SK-N-SH (cell line): ENCODE data around the gene ARHGAP26. TPM values are rescaled to one million over a fixed set of nuclear protein-coding genes. Genes with fewer than 3 reads are reported as not detected.

Experiments used
- CTCF ChIA-PET: fragments of 300-600, 350-600 bp; formaldehyde crosslinking; extraction: SDS; loops from one replicate; lab custom pipeline; 2021; lab: Yijun Ruan, JAX
- POLR2A ChIA-PET: fragments of 350-600 bp; sonication (Branson Sonifier 250); formaldehyde crosslinking; extraction: SDS; loops from one replicate; lab custom pipeline; 2020; ENCODE audit warnings: antibody characterized with exemption, inconsistent platforms; lab: Yijun Ruan, JAX
- DNase-seq: peaks from one replicate; pipeline ENCODE4 v3.0.0; 2012
- H2AFZ ChIP-seq: fragments of 200-600 bp; sonication (generic); 2 replicates; pipeline ENCODE4 v1.8.1; 2016; ENCODE audit warnings: antibody characterized with exemption, mild to moderate bottlenecking, low read depth
- H3F3A ChIP-seq: fragments of 200-600 bp; sonication (generic); replicated peaks from 2 replicates; pipeline ENCODE3; 2016; ENCODE audit warnings: antibody characterized with exemption, mild to moderate bottlenecking; ENCODE audit not compliant: insufficient read depth
- H3K27ac ChIP-seq, 2 experiments: fragments of 200-500 bp in 1 of 2; fragments of 200-600 bp in 1 of 2; sonication (Bioruptor generic) in 1 of 2; sonication (generic), shearing (Covaris generic) in 1 of 2; 2 replicates each; pipeline versions ENCODE4 v1.5.1 to v1.6.1; 2014 to 2016; ENCODE audit warnings: low read depth in 2 of 2, inconsistent platforms in 1 of 2, low read length in 1 of 2, mild to moderate bottlenecking in 1 of 2, mixed read lengths in 1 of 2
- H3K27me3 ChIP-seq: fragments of 200-600 bp; sonication (generic), shearing (Covaris generic); 2 replicates; pipeline ENCODE4 v1.6.1; 2016; ENCODE audit warnings: mixed run types; ENCODE audit not compliant: insufficient read depth
- H3K36me3 ChIP-seq, 2 experiments: fragments of 200-500 bp in 1 of 2; fragments of 200-600 bp in 1 of 2; sonication (Bioruptor generic) in 1 of 2; sonication (generic) in 1 of 2; replicated peaks in 1 of 2; 2 replicates each; pipeline versions ENCODE3 to v1.5.1; 2014 to 2016; ENCODE audit warnings: low read length in 1 of 2, mild to moderate bottlenecking in 1 of 2; ENCODE audit not compliant: insufficient read depth in 2 of 2, control insufficient read depth in 1 of 2
- H3K4me1 ChIP-seq, 2 experiments: fragments of 200-500 bp in 1 of 2; fragments of 200-600 bp in 1 of 2; sonication (Bioruptor generic) in 1 of 2; sonication (generic), shearing (Covaris generic) in 1 of 2; 2 replicates each; pipeline versions ENCODE4 v1.5.1 to v1.6.1; 2014 to 2016; ENCODE audit warnings: low read depth in 1 of 2, low read length in 1 of 2, mixed run types in 1 of 2; ENCODE audit not compliant: insufficient read depth in 2 of 2, control insufficient read depth in 1 of 2
- H3K4me2 ChIP-seq: fragments of 200-600 bp; sonication (generic), shearing (Covaris generic); 2 replicates; pipeline ENCODE4 v1.6.1; 2017; ENCODE audit warnings: mixed run types
- H3K4me3 ChIP-seq, 2 experiments: fragments of 200-500 bp in 1 of 2; fragments of 200-600 bp in 1 of 2; sonication (Bioruptor generic) in 1 of 2; sonication (generic), shearing (Covaris generic) in 1 of 2; 2 replicates each; pipeline versions ENCODE4 v1.5.1 to v1.8.1; 2014 to 2016; ENCODE audit warnings: low read depth in 2 of 2, inconsistent platforms in 1 of 2, low read length in 1 of 2, mild to moderate bottlenecking in 1 of 2, mixed read lengths in 1 of 2, moderate library complexity in 1 of 2
- H3K79me2 ChIP-seq: fragments of 200-600 bp; sonication (generic); 2 replicates; pipeline ENCODE4 v1.8.1; 2017; ENCODE audit warnings: mild to moderate bottlenecking; ENCODE audit not compliant: insufficient read depth
- H3K9ac ChIP-seq: fragments of 200-600 bp; sonication (generic); 2 replicates; pipeline ENCODE4 v1.6.1; 2017; ENCODE audit warnings: mixed run types
- H3K9me2 ChIP-seq: fragments of 200-600 bp; sonication (generic); 2 replicates; pipeline ENCODE4 v1.6.1; 2017; ENCODE audit warnings: mixed run types
- H3K9me3 ChIP-seq: fragments of 200-600 bp; sonication (generic); 2 replicates; pipeline ENCODE4 v1.6.1; 2017; ENCODE audit warnings: mixed run types, mild to moderate bottlenecking, moderate library complexity
- H4K20me1 ChIP-seq: fragments of 200-600 bp; sonication (generic); 2 replicates; pipeline ENCODE4 v1.6.1; 2017; ENCODE audit warnings: mild to moderate bottlenecking, mixed run types; ENCODE audit not compliant: insufficient read depth
- ELF1 ChIP-seq: IDR thresholded peaks from 2 replicates; pipeline ENCODE4 v1.4.0; 2012
- EP300 ChIP-seq, 2 experiments: IDR thresholded peaks; 2 replicates each; pipeline versions ENCODE4 v1.4.0 to v1.6.1; 2012; ENCODE audit warnings: borderline replicate concordance in 1 of 2, low read depth in 1 of 2, low read length in 1 of 2
- EZH2phosphoT487 ChIP-seq: fragments of 200-600 bp; sonication (generic); IDR thresholded peaks from 2 replicates; pipeline ENCODE4 v1.6.1; 2017; ENCODE audit warnings: low read depth, mixed run types, mild to moderate bottlenecking, antibody characterized with exemption, moderate library complexity, borderline replicate concordance
- FOSL2 ChIP-seq: IDR thresholded peaks from 2 replicates; pipeline ENCODE4 v1.4.0; 2012; ENCODE audit warnings: low read depth, mild to moderate bottlenecking, moderate library complexity, borderline replicate concordance
- FOXJ3 ChIP-seq: sonication (generic); formaldehyde crosslinking; IDR thresholded peaks from 2 replicates; pipeline ENCODE4 v1.5.1; 2020; ENCODE audit warnings: mild to moderate bottlenecking, missing genetic modification reagents
- FOXM1 ChIP-seq: IDR thresholded peaks from 2 replicates; pipeline ENCODE4 v1.4.0; 2012; ENCODE audit warnings: low read depth, mild to moderate bottlenecking
- GABPA ChIP-seq: IDR thresholded peaks from 2 replicates; pipeline ENCODE4 v1.4.0; 2012; ENCODE audit warnings: low read depth, mild to moderate bottlenecking
- GATA2 ChIP-seq: sonication (generic); formaldehyde crosslinking; IDR thresholded peaks from 2 replicates; pipeline ENCODE4 v1.5.0; 2020; ENCODE audit warnings: mild to moderate bottlenecking, missing genetic modification reagents
- NFIC ChIP-seq: IDR thresholded peaks from 2 replicates; pipeline ENCODE4 v1.4.0; 2012; ENCODE audit warnings: borderline replicate concordance
- POLR2AphosphoS5 ChIP-seq: IDR thresholded peaks from 2 replicates; pipeline ENCODE4 v1.6.1; 2012; ENCODE audit warnings: low read depth, low read length
- RAD21 ChIP-seq: IDR thresholded peaks from 2 replicates; pipeline ENCODE4 v1.6.1; 2012; ENCODE audit warnings: mild to moderate bottlenecking, low read length
- RCOR1 ChIP-seq: fragments of 150-350 bp; IDR thresholded peaks from 2 replicates; pipeline ENCODE4 v1.6.1; 2017; ENCODE audit warnings: antibody characterized with exemption, low read length
- RFX5 ChIP-seq: IDR thresholded peaks from 2 replicates; pipeline ENCODE4 v1.6.1; 2012; ENCODE audit warnings: mild to moderate bottlenecking, improper control_type of control experiment, low read length
- SMC3 ChIP-seq: IDR thresholded peaks from 2 replicates; pipeline ENCODE4 v1.6.1; 2012; ENCODE audit warnings: low read depth, low read length, improper control_type of control experiment
- WGBS: methylation state at CpG from one replicate; pipeline ENCODE4 v1.1.6; 2017; ENCODE audit warnings: low lambda C conversion rate; 5-methylcytosine and 5-hydroxymethylcytosine counted together
- polyA plus RNA-seq, 3 experiments: library from polyadenylated mRNA; depleted of rRNA; stranded (reverse); fragments of >200 nt; gene quantifications; 2 replicates each; pipeline ENCODE4 v1.2.3, GENCODE V29; 2012
- TF ChIP-seq, protein P1 (sequence below): fragments of 200-600 bp; sonication (generic); IDR thresholded peaks from 2 replicates; pipeline ENCODE4 v1.6.1; 2017; ENCODE audit warnings: antibody characterized with exemption, mild to moderate bottlenecking, moderate library complexity
- TF ChIP-seq, protein P2 (sequence below): IDR thresholded peaks from 2 replicates; pipeline ENCODE4 v1.4.0; 2012; ENCODE audit warnings: low read depth, borderline replicate concordance
- TF ChIP-seq, protein P3 (sequence below): IDR thresholded peaks from 2 replicates; pipeline ENCODE4; 2012
- TF ChIP-seq, protein P4 (sequence below): IDR thresholded peaks from 2 replicates; pipeline ENCODE4 v1.6.1; 2012; ENCODE audit warnings: mild to moderate bottlenecking, low read depth, low read length, moderate library complexity

Gene ARHGAP26
- polyA plus RNA-seq, 1 of the 3 experiments (the other 2 are of a cell fraction): 6.1 TPM

DNA sequence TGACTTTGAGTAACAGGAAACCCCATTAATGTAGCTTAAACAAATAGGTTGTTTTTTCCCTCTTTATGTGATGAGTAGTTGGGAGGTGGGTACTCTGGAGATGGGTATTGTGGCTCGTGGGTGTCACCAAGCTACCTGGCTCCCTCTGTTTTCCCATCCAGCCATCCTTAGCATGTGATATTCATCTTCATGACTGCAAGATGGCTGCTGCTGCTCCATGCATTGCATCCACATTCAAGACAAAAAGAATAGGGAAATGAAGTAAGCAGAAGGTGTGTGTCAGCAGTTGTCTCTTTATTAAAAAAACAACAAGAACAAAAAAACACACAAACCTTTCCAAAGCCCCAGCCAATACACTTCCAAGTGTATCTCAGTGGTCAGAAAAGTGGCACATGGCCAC, 6.5 kb upstream of the ARHGAP26 start:
- no peaks in the 10 kb centered on the region for H3K4me1 ChIP-seq
- H3K9me3 ChIP-seq: no peaks in the 10 kb centered on the region
- H4K20me1 ChIP-seq: no peaks in the 10 kb centered on the region
- H3K9ac ChIP-seq: no peak overlapping the region
- H3K36me3 ChIP-seq: no peaks in the 10 kb centered on the region
- CTCF ChIA-PET: interaction anchor here (0.7 to 2.3 kb wide), 6 partner anchors 10 to 117 kb away, joined by 3 to 5 read pairs (median 4); no protein-coding TSS in a partner anchor
- TF ChIP-seq NFIC (no peak), GABPA (no peak), EZH2phosphoT487 (no peak), EP300 (IDR thresholded peaks at IDR 0.05; ENCODE audit: borderline replicate concordance in 1 of 2, low read depth in 1 of 2, low read length in 1 of 2) (no peak), ELF1 (no peak), SMC3 (no peak), FOXM1 (no peak), FOSL2 (no peak), POLR2AphosphoS5 (no peak), RCOR1 (no peak)
- TF ChIP-seq, protein P1, sequence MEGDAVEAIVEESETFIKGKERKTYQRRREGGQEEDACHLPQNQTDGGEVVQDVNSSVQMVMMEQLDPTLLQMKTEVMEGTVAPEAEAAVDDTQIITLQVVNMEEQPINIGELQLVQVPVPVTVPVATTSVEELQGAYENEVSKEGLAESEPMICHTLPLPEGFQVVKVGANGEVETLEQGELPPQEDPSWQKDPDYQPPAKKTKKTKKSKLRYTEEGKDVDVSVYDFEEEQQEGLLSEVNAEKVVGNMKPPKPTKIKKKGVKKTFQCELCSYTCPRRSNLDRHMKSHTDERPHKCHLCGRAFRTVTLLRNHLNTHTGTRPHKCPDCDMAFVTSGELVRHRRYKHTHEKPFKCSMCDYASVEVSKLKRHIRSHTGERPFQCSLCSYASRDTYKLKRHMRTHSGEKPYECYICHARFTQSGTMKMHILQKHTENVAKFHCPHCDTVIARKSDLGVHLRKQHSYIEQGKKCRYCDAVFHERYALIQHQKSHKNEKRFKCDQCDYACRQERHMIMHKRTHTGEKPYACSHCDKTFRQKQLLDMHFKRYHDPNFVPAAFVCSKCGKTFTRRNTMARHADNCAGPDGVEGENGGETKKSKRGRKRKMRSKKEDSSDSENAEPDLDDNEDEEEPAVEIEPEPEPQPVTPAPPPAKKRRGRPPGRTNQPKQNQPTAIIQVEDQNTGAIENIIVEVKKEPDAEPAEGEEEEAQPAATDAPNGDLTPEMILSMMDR: no peak
- TF ChIP-seq, protein P2, sequence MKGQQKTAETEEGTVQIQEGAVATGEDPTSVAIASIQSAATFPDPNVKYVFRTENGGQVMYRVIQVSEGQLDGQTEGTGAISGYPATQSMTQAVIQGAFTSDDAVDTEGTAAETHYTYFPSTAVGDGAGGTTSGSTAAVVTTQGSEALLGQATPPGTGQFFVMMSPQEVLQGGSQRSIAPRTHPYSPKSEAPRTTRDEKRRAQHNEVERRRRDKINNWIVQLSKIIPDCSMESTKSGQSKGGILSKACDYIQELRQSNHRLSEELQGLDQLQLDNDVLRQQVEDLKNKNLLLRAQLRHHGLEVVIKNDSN: no peak
- TF ChIP-seq, protein P3, sequence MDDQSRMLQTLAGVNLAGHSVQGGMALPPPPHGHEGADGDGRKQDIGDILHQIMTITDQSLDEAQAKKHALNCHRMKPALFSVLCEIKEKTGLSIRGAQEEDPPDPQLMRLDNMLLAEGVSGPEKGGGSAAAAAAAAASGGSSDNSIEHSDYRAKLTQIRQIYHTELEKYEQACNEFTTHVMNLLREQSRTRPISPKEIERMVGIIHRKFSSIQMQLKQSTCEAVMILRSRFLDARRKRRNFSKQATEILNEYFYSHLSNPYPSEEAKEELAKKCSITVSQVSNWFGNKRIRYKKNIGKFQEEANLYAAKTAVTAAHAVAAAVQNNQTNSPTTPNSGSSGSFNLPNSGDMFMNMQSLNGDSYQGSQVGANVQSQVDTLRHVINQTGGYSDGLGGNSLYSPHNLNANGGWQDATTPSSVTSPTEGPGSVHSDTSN: no peak
- TF ChIP-seq, all 33 proteins: peak for 0
- H3K27ac ChIP-seq: no peak overlapping the region
- no peak overlapping the region for H3K4me3 ChIP-seq
- POLR2A ChIA-PET: no interaction called here
- no peak overlapping the region for H3K4me2 ChIP-seq
- no peak for DNase-seq
- H3K27me3 ChIP-seq: no peaks in the 10 kb centered on the region
- H3K79me2 ChIP-seq: no peaks in the 10 kb centered on the region
- no peaks in the 10 kb centered on the region for H3K9me2 ChIP-seq
- no peaks in the 10 kb centered on the region for H3F3A ChIP-seq
- WGBS: 35% methylated on average over 1 of the region's 1 CpG
- H2AFZ ChIP-seq: no peak overlapping the region

DNA sequence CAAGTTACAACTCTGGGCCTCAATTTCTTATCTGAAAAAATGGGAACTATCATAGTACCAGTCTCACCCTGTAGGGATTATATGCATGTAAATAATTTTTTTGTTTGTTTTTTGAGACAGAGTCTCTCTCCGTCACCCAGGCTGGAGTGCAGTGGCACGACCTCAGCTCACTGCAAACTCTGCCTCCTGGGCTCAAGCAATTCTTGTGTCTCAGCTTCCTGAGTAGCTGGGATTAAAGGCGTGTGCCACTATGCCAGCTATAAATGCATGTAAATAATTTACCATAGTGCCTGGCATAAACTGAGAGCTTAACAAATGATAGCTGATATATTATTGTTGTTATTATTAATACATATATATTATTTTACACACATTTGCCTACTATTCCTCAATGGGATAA, 3.0 kb upstream of the ARHGAP26 start:
- H2AFZ ChIP-seq: no peak overlapping the region
- DNase-seq: no peak
- no peaks in the 10 kb centered on the region for H3K27me3 ChIP-seq
- 87% methylated on average over 3 of the region's 3 CpGs for WGBS
- no peak overlapping the region for H3K27ac ChIP-seq
- no peaks in the 10 kb centered on the region for H3K79me2 ChIP-seq
- H3K36me3 ChIP-seq: no peaks in the 10 kb centered on the region
- H3K4me1 ChIP-seq: peaks cover 6 to 9% of the 10 kb centered on the region in 2 experiments; a peak in 1 of 4 replicates
- H4K20me1 ChIP-seq: no peaks in the 10 kb centered on the region
- H3F3A ChIP-seq: no peaks in the 10 kb centered on the region
- CTCF ChIA-PET: interaction anchor here (0.9 to 8.1 kb wide), 4 partner anchors 49 to 104 kb away, joined by 3 to 90 read pairs (median 4); no protein-coding TSS in a partner anchor
- no peak for TF ChIP-seq FOXM1
- TF ChIP-seq RFX5: no peak
- no peak for TF ChIP-seq RAD21
- TF ChIP-seq, protein P4, sequence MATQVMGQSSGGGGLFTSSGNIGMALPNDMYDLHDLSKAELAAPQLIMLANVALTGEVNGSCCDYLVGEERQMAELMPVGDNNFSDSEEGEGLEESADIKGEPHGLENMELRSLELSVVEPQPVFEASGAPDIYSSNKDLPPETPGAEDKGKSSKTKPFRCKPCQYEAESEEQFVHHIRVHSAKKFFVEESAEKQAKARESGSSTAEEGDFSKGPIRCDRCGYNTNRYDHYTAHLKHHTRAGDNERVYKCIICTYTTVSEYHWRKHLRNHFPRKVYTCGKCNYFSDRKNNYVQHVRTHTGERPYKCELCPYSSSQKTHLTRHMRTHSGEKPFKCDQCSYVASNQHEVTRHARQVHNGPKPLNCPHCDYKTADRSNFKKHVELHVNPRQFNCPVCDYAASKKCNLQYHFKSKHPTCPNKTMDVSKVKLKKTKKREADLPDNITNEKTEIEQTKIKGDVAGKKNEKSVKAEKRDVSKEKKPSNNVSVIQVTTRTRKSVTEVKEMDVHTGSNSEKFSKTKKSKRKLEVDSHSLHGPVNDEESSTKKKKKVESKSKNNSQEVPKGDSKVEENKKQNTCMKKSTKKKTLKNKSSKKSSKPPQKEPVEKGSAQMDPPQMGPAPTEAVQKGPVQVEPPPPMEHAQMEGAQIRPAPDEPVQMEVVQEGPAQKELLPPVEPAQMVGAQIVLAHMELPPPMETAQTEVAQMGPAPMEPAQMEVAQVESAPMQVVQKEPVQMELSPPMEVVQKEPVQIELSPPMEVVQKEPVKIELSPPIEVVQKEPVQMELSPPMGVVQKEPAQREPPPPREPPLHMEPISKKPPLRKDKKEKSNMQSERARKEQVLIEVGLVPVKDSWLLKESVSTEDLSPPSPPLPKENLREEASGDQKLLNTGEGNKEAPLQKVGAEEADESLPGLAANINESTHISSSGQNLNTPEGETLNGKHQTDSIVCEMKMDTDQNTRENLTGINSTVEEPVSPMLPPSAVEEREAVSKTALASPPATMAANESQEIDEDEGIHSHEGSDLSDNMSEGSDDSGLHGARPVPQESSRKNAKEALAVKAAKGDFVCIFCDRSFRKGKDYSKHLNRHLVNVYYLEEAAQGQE: no peak
- TF ChIP-seq GATA2: no peak
- TF ChIP-seq EZH2phosphoT487: no peak
- no peak for TF ChIP-seq FOXJ3 (CRISPR knock-in tag)
- no peak for TF ChIP-seq NFIC
- TF ChIP-seq, all 33 proteins: peak for 0
- no peaks in the 10 kb centered on the region for H3K9me3 ChIP-seq
- H3K4me3 ChIP-seq: no peak overlapping the region
- no peak overlapping the region for H3K9ac ChIP-seq
- no peak overlapping the region for H3K4me2 ChIP-seq
- H3K9me2 ChIP-seq: no peaks in the 10 kb centered on the region
- POLR2A ChIA-PET: no interaction called here
